Activated naive CD4-positive, alpha-beta T cell treated with anti-CD3 and anti-CD28 coated beads, Interleukin-2, amount 10 ng/mL, durations not matched to agents 7 days and 5 days (primary cell): ENCODE measurements around the gene TGFBR1.

ENCODE experiments used
- CTCF ChIA-PET: fragments of 350-600 bp; sonication (Branson Sonifier 250); formaldehyde crosslinking; loops from one replicate; lab custom pipeline; 2021; ENCODE audit warnings: antibody characterized with exemption; lab: Charles Lee
- DNase-seq: peaks from one replicate; pipeline ENCODE4 v3.0.0-alpha.2; 2020
- H3K27ac Mint-ChIP-seq: one replicate; pipeline ENCODE4 v1.8.0; 2021; ENCODE audit warnings: mild to moderate bottlenecking, moderate library complexity, mixed read lengths
- H3K27me3 Mint-ChIP-seq: one replicate; pipeline ENCODE4 v1.8.0; 2021; ENCODE audit warnings: mild to moderate bottlenecking, mixed read lengths
- H3K36me3 Mint-ChIP-seq: one replicate; pipeline ENCODE4 v1.8.0; 2021; ENCODE audit warnings: mixed read lengths
- H3K4me1 Mint-ChIP-seq: one replicate; pipeline ENCODE4 v1.8.0; 2021; ENCODE audit warnings: mixed read lengths
- H3K4me3 Mint-ChIP-seq: one replicate; pipeline ENCODE4 v1.8.0; 2021; ENCODE audit warnings: mild to moderate bottlenecking, moderate library complexity, mixed read lengths
- H3K9me3 Mint-ChIP-seq: one replicate; pipeline ENCODE4 v1.8.0; 2021; ENCODE audit warnings: mixed read lengths

The TGFBR1 gene

DNA sequence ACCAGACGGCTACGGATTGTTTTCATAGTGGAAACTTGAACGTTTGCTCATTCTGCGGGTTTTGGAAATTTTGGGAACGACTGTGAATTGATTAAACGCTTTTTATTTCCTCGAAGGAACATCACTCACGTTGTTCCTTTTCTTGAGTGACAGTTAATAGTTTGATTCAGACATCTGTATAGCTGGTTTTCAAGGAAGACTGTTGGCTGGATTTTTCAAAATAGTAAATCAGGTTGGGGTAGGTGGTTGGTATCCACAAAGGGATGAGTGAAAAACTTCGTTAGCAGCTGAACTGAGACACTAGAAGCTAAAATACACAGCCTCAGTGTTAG, 1.1 kb downstream of the TGFBR1 start:
- CTCF ChIA-PET: interaction anchor here (1.0 to 4.0 kb wide), 3 partner anchors 35 to 107 kb away, joined by 4 to 24 read pairs (median 13); no protein-coding TSS in a partner anchor
- H3K27ac Mint-ChIP-seq: peak overlapping the region; percentile 77
- peaks cover 71% of the 10 kb centered on the region for H3K4me1 Mint-ChIP-seq
- peak overlapping the region; percentile 74 for H3K4me3 Mint-ChIP-seq
- no peaks in the 10 kb centered on the region for H3K9me3 Mint-ChIP-seq
- H3K36me3 Mint-ChIP-seq: peaks cover 45% of the 10 kb centered on the region
- DNase-seq: no peak
- H3K27me3 Mint-ChIP-seq: no peaks in the 10 kb centered on the region

DNA sequence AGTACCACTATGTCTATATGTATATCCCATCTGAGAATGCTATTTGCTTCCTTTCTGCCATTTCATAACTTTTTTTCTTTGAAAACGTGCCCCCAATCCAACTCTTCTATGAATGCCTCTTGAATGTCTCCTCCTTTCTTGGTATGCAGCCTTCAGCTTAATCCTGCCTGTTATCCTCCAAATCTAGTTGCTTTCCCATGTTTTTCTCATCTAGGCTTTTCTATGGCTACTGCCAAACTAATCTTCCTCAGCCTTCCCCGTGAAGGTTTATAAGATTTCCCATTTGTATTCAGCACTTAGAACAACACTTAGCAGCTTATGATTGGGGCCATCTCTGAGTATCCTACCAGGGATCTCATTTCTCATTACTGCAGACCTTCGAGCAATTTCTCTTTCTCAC, 2.5 kb downstream of the TGFBR1 start:
- Mint-ChIP-seq H3K4me1 (peaks cover 77% of the 10 kb centered on the region), H3K9me3 (peaks cover 3% of the 10 kb centered on the region), H3K27ac (peak overlapping the region; percentile 67), H3K4me3 (peak overlapping the region; percentile 74), H3K27me3 (no peaks in the 10 kb centered on the region), H3K36me3 (peaks cover 55% of the 10 kb centered on the region)
- CTCF ChIA-PET: interaction anchor here (1.1 to 4.0 kb wide), 2 partner anchors 106 to 109 kb away, joined by 3 to 13 read pairs; no protein-coding TSS in a partner anchor
- no peak for DNase-seq

DNA sequence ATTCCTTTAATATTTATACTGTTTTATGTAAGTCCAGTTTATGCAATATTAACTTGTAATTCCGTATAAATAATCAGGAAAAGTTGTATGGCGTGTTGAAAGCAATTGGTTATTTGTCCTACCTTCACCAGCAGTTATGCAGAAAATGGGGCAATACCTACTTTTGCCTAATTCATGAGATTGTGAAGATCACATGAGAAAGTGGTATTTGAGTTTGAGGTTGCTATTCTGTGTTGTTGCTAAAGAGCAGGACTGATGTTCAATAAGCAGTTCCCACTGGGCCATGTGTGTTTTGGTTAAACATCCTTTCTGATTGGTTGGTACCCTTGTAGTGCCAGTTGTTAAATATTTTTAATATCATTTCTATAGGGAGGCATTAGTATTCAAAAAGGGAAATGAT, 3.2 kb downstream of the TGFBR1 start:
- H3K27me3 Mint-ChIP-seq: no peaks in the 10 kb centered on the region
- H3K4me3 Mint-ChIP-seq: peak overlapping the region; percentile 74
- peaks cover 3% of the 10 kb centered on the region for H3K9me3 Mint-ChIP-seq
- DNase-seq: no peak
- peaks cover 55% of the 10 kb centered on the region for H3K36me3 Mint-ChIP-seq
- CTCF ChIA-PET: no interaction called here
- peaks cover 81% of the 10 kb centered on the region for H3K4me1 Mint-ChIP-seq
- H3K27ac Mint-ChIP-seq: peak overlapping the region; percentile 15

DNA sequence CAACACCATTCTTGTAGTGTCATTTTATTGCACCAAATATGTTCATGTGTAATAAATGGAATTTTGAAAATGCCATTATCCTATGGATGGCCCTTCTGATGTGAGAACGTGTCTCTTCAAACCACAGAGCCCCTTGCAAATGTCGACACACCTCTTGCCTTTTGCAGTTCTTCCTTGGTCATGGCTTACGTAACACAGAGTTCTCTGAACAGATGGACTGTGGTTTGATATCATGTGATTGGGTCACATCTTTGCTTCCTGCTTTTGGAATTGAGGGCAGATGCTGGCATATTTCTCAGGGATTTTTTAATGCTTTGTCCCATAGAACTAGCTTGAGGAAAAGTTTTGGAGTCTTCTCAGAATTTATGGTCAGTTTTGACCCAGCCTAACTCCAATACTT, 4.6 kb downstream of the TGFBR1 start:
- CTCF ChIA-PET: no interaction called here
- Mint-ChIP-seq H3K27me3 (no peaks in the 10 kb centered on the region), H3K9me3 (peaks cover 3% of the 10 kb centered on the region), H3K4me1 (peaks cover 81% of the 10 kb centered on the region), H3K27ac (no peak overlapping the region), H3K36me3 (peaks cover 56% of the 10 kb centered on the region), H3K4me3 (no peak overlapping the region)
- DNase-seq: no peak

DNA sequence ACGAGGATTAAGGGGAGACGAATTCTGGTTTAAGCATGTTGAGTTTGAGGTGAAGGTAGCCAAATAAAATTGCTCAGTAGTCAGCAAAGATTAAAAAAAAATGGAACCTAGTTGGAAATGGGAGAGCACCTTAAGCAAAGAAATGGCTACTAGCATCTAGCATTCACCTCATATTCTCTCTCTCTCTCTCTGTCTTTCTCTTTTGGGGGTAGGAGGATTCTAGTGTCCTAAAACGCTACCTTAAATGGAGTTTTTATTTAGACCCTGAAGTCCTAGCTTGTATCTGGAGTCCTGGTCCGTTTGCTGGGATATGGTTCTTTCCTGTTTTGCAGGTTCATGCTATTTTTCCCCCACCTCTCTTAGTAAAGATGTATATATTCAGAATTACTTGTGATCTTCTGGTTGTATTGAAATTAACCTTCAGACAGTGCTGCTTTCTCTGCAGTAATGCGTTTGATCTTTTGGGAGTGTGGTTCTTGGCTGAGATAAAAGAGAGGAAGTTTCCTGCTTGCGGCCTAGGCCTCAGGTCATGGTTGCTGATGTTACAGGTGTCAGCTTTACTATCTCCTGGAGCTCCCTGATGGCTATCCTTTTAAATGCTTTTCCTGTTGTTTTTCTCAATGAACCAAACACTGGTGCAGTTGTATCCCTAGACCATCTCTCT, 8.0 kb downstream of the TGFBR1 start:
- Mint-ChIP-seq H3K9me3 (peaks cover 3% of the 10 kb centered on the region), H3K36me3 (peaks cover 56% of the 10 kb centered on the region), H3K4me3 (peak overlapping the region; percentile 46), H3K4me1 (peaks cover 94% of the 10 kb centered on the region), H3K27me3 (no peaks in the 10 kb centered on the region), H3K27ac (peak overlapping the region; percentile 88)
- peak; percentile 75 for DNase-seq
- CTCF ChIA-PET: interaction anchor here (0.7 to 2.2 kb wide), 5 partner anchors 8 to 112 kb away, joined by 4 to 7 read pairs (median 7); partner anchors contain the start of gene TGFBR1

DNA sequence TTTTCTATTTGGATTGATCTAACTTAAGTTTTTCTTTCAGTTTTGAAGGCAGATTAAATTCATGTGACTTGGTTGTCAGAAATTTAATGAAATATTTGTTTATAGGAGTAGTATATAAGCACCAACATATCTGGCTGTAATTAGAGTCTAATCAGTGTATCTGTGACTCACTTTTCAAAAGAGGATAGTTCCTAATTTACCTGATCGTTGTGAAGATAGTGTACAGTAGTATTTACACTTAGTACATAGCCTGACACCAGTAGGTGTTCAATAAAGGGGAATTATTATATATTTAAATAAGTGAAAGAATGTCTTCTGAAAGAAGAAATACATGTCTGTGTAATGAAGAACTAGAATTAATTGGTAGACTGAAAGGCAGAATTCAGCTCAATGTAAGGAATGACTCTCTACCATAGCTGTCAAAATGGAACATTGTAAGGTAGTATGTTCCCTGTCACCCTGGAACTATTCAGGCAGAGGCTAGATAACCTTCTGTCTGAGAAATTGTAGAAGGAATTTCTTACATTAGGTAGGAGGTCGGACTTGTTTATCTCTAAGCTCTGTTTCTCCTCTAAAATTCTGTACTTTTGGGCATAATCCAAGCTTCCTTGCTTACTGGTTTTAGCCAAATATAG, 8.6 kb downstream of the TGFBR1 start:
- Mint-ChIP-seq H3K9me3 (peaks cover 3% of the 10 kb centered on the region), H3K36me3 (peaks cover 52% of the 10 kb centered on the region), H3K27me3 (no peaks in the 10 kb centered on the region), H3K4me1 (peaks cover 92% of the 10 kb centered on the region), H3K4me3 (peak overlapping the region; percentile 46), H3K27ac (peak overlapping the region; percentile 88)
- CTCF ChIA-PET: interaction anchor here (0.7 to 2.2 kb wide), 7 partner anchors 9 to 118 kb away, joined by 3 to 7 read pairs (median 5); partner anchors contain the start of gene TGFBR1
- DNase-seq: no peak

DNA sequence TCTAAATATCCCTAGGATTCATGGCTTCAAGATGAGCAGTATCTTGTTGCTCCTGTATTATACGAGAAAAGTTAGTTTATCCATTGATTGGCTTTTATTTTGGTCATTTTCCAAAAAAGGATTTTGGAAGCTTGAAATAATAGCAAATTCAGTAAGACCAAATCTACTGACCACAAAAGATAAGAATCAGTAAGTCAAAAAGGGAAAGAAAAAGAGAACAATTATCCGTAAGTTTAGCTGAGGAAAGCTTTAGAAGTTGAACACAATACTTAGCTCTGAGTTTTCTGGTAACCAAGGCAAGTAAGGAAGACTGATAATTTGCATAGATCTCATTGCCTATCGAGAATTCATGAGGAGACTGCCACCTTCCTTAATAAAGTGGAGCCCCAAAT, 9.1 kb downstream of the TGFBR1 start:
- CTCF ChIA-PET: interaction anchor here (0.7 to 2.2 kb wide), 6 partner anchors 10 to 118 kb away, joined by 3 to 7 read pairs (median 6); partner anchors contain the start of gene TGFBR1
- DNase-seq: no peak
- Mint-ChIP-seq H3K9me3 (peaks cover 3% of the 10 kb centered on the region), H3K4me3 (no peak overlapping the region), H3K27ac (no peak overlapping the region), H3K36me3 (peaks cover 51% of the 10 kb centered on the region), H3K4me1 (peaks cover 92% of the 10 kb centered on the region), H3K27me3 (no peaks in the 10 kb centered on the region)

DNA sequence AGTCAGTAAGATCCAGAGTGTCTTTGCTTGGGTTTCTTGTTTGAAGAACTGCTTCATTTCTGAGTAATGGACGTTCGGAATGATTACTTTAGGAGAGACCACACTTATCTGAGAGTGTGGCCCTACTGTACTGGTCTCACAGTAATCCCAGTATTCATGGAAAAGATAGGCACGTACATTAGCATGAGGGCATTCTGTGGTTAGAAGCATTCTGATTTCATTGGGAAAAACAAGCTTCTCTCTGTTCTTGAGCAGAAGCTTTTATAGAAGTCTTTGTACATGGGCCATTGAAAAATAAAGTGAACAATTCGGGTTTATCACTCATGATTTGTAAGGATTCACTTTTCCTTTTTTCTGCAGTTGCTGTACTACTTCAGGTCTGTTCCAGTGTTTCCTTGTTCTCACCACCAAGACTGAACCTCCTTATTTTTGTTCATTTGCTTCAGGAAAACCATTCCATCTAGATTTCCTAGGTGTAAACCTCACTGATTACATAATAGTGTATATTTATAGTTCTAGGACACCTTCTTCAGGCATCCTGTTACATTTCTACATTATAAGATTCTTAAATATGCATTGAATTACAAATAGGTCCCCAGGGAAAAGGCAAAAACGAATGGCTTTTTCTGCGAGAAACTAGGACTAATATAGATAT, 10.1 kb downstream of the TGFBR1 start:
- CTCF ChIA-PET: no interaction called here
- Mint-ChIP-seq H3K4me1 (peaks cover 92% of the 10 kb centered on the region), H3K27me3 (no peaks in the 10 kb centered on the region)

DNA sequence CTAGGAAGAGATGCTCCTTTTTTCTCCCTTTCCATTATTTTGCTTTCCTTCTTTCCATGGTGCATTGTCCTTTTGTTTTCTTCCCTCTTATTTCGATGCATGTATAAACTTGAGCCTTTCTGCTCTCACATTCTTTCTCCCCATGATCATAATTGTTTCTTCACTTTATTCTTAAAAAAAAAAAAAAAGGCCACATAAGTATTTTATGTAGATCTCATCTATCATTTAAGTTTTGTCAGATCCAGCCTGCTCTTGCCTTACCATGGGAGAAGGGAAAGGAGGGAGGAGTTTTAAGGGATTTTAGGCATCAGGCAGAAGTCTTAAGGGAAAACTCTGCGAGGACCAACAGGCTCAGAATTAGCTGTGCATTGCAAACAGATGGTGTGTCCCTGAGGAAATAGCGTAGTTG, 11.1 kb downstream of the TGFBR1 start:
- H3K4me3 Mint-ChIP-seq: no peak overlapping the region

More for the DNA sequence above, 10.1 kb downstream of the TGFBR1 start:
- DNase-seq: no peak
- Mint-ChIP-seq H3K4me3 (no peak overlapping the region), H3K9me3 (peaks cover 3% of the 10 kb centered on the region), H3K36me3 (peaks cover 44% of the 10 kb centered on the region), H3K27ac (no peak overlapping the region)

DNA sequence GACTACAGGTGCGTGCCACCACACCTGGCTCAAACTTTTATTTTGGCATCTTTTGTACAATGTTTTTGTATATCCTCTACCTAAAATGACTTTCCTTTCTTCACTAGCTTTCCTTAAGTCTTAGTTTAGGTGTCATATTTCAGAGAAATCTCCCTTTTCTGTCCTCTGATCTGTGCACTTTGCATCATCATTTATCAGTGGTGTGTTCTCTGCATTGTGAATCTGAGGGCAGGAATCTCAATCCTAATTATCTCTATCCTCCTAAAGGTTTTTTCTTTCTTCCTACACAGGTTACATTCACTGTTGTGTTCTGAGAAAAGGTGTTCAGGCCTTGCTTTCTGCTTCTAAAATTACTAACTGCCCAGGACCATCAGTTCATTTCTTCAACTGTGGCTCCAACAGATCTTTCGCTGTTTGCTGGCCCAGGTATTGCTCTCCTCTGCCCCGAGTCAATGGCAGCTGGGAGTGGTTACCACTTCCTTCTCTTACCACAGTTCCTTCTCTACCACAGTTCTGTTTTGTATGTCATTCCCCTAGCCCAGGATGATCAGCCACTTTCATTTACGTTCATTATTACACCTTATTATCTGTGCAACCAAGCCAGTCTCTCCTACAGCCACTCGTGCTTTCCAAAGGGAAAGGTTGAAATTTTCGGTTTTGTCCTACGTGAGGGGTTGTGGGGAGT, 14.0 kb downstream of the TGFBR1 start:
- CTCF ChIA-PET: interaction anchor here (0.9 to 2.4 kb wide), 5 partner anchors 14 to 121 kb away, joined by 3 to 13 read pairs (median 3); no protein-coding TSS in a partner anchor
- H3K4me3 Mint-ChIP-seq: peak overlapping the region; percentile 60
- DNase-seq: peak; percentile 75
- peaks cover 49% of the 10 kb centered on the region for H3K36me3 Mint-ChIP-seq
- no peaks in the 10 kb centered on the region for H3K9me3 Mint-ChIP-seq
- peaks cover 90% of the 10 kb centered on the region for H3K4me1 Mint-ChIP-seq
- H3K27me3 Mint-ChIP-seq: no peaks in the 10 kb centered on the region
- peak overlapping the region; percentile 94 for H3K27ac Mint-ChIP-seq

More for the DNA sequence above, 11.1 kb downstream of the TGFBR1 start:
- Mint-ChIP-seq H3K36me3 (peaks cover 43% of the 10 kb centered on the region), H3K4me1 (peaks cover 92% of the 10 kb centered on the region), H3K27me3 (no peaks in the 10 kb centered on the region), H3K27ac (no peak overlapping the region), H3K9me3 (peaks cover 3% of the 10 kb centered on the region)
- CTCF ChIA-PET: no interaction called here
- no peak for DNase-seq

DNA sequence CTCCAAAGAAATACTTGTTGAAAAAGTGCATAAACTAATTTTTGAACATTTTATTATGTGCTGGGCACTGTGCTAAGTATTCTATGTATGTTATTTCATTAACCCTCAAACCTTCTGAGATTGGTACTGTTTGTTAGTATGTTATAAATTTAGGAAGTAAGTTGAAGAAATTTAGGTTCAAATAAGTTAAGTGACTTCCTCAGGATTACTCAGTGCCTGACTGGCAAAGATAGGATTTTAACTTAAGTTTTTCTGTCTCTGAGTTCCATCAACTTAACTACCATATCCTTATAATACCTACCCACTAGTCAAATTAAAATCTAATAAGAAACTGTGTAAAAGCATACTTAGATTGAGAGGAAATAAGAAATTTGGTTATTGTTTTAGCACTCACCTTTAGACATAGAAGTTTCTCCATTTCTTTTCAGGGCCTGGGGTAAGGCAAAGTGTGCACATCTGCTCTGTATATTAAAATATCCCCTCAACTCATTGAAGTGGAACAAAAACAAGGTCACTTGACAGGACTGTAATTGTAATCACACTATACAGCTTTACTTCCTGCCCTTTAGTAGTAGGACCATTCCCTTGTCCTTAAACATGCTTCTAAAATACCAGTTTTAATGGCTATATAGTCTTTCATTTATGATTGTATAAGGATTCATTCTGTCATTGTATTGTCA, 15.2 kb downstream of the TGFBR1 start:
- DNase-seq: no peak
- CTCF ChIA-PET: interaction anchor here (0.9 to 2.4 kb wide), 4 partner anchors 20 to 119 kb away, joined by 3 to 13 read pairs (median 3); no protein-coding TSS in a partner anchor
- H3K4me3 Mint-ChIP-seq: peak overlapping the region; percentile 38
- no peaks in the 10 kb centered on the region for H3K27me3 Mint-ChIP-seq
- peak overlapping the region; percentile 94 for H3K27ac Mint-ChIP-seq
- H3K9me3 Mint-ChIP-seq: no peaks in the 10 kb centered on the region
- peaks cover 86% of the 10 kb centered on the region for H3K4me1 Mint-ChIP-seq
- peaks cover 52% of the 10 kb centered on the region for H3K36me3 Mint-ChIP-seq

DNA sequence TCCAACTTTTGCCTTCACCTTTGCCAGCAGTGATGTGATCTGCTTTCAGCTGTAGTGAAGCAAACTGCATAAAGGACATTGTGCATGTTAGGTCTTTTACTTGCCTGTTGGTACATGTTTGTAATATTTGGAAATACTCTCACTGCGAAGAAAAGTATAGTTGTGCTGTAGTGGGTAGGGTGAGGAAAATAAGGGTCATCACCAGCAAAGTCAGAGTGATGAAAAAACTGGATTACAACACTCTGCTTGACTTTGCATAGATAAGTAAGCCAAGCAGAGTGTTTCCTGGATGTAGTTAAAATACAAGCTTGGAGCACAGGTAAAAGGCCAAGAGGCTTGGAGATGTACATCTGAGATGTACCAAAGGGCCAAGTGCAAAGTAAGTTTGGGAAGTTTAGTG, 16.7 kb downstream of the TGFBR1 start:
- Mint-ChIP-seq H3K27me3 (no peaks in the 10 kb centered on the region), H3K9me3 (peaks cover 3% of the 10 kb centered on the region), H3K27ac (no peak overlapping the region), H3K36me3 (peaks cover 54% of the 10 kb centered on the region), H3K4me1 (peaks cover 83% of the 10 kb centered on the region), H3K4me3 (no peak overlapping the region)
- CTCF ChIA-PET: interaction anchor here (1.2 kb wide), 1 partner anchor 13 kb away, joined by 4 read pairs; no protein-coding TSS in a partner anchor
- no peak for DNase-seq

DNA sequence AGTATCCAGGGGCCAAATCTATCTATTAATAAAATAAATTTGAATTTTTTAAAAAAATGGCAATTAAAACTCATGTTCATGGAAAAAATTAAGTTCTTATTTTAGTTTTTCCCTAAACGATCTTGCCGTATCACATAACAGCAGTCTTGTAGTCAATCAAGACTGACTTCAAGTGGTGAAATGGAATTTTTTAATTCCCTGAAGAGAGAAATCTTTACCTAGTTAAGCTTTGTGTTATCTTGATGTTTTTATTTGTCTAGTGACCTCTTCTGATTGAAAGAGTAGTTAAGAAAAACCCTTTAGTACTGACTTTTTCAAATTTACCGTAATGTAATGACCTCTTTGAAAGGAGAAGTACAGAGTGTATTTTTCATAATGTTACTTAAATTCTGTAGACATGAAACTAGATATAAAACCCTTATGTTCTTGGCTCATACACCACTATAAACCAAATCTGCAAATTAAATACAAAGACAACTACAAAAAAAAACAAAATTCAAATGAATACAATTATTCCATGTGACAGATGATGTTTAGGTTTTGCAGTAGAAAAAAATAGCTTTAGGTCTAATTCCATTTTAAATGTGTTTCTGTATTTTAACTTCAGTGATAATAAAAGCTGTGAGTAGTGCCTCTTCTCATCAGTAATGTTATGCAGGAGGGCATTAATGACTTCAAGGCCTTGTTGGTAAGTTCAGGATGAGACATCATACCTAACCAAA, 19.8 kb downstream of the TGFBR1 start:
- Mint-ChIP-seq H3K27me3 (no peaks in the 10 kb centered on the region), H3K9me3 (peaks cover 8% of the 10 kb centered on the region), H3K4me3 (no peak overlapping the region), H3K4me1 (peaks cover 85% of the 10 kb centered on the region), H3K36me3 (peaks cover 68% of the 10 kb centered on the region), H3K27ac (no peak overlapping the region)
- DNase-seq: no peak
- CTCF ChIA-PET: interaction anchor here (0.6 kb wide), 1 partner anchor 21 kb away, joined by 3 read pairs; no protein-coding TSS in a partner anchor
